Measurements from ENCODE around the gene GPR161. TPM values are rescaled to one million over a fixed set of nuclear protein-coding genes. Genes with fewer than 3 reads are reported as not detected.

GPR161 gene
- total RNA-seq, 1 experiment from 2014 or later: not detected

DNA sequence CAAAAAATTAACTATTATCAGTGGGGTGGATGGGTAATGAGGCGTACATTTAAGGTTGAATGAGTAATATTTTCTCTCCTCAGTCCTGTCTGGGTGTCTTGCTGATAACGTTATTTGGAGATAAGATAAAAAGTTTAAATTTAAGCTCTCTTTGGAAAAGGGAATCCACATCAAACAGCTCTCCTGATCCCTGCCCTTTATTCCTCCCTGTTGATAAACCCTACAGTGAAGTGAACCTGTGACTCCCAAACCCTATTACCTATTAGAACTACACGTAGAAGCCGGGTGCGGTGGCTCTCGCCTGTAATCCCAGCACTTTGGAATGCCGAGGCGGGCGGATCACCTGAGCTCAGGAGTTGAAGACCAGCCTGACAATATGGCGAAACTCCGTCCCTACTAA, 9.9 kb upstream of the GPR161 start:
- no peak for DNase-seq (ENCODE audit: low spot score)

DNA sequence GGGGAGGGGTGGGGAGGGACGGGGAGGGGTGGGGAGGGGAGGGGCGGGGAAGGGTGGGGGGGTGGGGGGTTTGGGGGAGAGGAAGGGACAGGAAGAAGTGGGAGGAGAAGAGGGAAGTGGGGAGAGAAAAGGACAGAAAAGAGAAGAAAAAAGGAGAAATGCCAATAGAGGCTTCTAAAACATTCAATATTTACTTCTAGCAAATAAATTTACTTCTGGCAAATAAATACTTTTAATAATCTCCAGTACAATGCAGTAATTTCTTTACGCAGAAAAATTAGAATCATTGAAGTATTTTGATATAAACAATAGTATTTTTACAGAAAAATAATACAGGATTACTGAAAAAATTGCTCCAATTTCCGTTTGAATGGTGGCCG, 9.4 kb upstream of the GPR161 start:
- no peak for DNase-seq (ENCODE audit: low spot score)

GRCh38 chr1:168145184-168146159, 8.7 kb upstream of the GPR161 start:
- DNase-seq (ENCODE audit: low spot score): peak; percentile 86

DNA sequence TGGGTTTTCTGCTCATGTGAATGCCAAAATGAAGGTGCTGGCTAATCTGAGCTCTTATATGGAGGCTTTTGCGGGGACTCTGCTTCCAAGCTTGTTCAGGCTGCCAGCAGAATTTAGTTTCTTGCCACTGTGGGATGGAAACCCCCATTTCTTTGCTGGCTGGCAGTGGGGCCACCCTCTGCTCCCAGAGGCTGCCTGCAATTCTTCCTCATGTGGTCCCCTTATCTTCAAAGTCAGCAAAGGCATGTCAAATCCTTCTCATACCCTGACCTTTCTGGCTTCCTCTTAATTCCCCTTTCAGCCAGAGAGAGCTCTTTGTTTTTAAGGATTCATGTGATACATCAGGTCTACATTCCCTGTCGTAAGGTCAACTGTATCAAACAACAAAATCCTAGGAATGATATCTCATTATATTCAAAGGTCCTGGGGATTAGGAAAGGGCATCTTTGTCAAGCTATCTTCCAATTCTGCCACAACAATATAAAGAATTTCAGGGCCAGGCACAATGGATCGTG, 5.2 kb upstream of the GPR161 start:
- no peak for DNase-seq (ENCODE audit: low spot score)

DNA sequence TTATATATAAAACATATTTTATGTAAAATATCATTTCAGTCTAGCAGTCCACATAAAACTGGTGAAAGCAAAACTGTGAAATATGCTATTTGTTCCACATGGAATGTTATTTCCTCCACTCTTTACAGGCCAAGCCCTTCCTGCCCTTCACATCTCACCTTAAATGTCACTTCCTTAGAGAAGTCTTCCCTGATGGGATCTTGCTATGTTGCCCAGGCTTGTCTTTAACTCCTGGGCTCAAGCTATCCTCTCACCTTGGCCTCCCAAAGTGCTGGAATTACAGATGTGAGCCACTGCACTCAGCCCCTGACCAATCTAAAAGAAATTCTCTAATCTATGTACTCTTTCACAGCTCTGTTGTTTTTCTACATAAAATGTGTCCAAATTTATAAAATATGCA, 2.3 kb upstream of the GPR161 start:
- no peak for DNase-seq (ENCODE audit: low spot score)

GRCh38 chr1:168138134-168138533, 1.4 kb upstream of the GPR161 start:
- no peak for DNase-seq (ENCODE audit: low spot score)

DNA sequence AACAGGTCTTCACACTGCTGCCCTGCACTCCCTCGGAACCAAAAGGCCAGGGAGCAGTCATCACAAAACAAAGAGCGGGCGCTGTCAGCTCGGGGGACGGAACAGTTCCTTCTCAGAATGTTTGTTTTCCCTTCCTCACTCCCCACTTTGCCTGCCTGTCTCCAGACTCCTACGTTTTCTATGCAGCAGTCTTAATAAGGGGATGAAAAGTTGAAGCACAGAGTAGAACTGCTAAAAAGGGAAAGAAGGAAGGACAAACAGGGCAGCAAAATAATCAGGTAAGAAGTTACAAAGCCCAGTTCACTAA, 738 bp upstream of the GPR161 start:
- DNase-seq (ENCODE audit: low spot score): no peak

DNA sequence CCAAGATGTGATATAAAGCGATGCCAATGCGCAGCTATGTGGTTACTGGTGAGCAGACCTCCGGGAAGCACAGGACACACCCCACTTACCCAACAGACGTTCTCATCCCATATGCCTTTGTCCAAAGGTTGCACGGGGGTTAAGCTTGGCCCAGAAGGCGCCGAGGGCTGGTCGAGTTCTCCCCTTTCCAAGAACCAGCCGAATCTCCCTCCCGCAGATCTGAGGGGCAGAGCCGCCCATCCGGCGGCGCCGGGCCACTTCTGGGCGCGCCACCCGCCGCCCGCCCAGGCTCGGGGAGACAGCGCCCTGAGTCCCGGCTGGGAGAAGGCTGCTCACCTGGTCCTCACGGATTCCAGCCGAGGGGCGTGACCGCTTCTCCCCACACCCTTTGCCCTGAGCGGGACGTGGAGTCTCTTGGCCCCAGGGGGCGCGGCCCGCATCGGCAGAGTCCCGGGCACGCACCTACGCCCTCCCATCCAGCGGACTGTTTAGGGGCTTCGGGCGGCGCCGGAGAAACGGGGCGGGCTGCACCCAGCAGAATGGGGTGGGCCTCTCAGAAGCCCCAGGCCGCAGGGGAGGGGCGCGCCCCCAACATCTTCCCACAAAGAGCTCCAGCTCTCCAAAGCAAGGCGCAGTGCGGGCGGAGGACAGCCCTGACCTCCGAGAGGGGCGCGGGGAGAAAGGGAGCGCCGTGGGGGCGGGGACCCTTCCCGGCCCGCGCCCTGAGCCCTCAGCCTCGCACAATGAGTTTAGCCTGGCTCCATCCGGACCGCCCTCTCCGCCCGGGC, 615 bp downstream of the GPR161 start:
- DNase-seq (ENCODE audit: low spot score): no peak

- no peak for DNase-seq (ENCODE audit: low spot score)
Measured at GRCh38 chr1:168135116-168135920, 1.4 kb downstream of the GPR161 start.

DNA sequence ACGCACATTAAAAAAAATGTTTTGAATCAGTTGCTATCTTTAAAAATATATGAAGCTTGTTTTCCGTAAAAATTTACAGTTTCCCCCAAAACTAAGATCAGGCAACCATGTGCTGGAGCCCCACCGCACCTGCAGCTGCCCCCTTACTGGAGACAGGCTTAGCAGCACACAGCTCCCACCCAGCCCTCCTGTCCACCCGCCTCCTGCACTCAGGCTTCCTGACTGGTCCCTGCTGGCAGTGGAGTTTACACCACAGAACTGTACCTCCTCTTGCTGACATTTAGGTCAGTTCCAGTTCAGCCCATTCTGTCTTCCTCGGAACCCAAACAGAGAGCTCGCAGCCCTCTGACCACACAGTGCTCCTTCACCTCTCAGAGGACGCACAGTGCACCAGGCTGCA, 2.1 kb downstream of the GPR161 start:
- DNase-seq (ENCODE audit: low spot score): no peak

DNA sequence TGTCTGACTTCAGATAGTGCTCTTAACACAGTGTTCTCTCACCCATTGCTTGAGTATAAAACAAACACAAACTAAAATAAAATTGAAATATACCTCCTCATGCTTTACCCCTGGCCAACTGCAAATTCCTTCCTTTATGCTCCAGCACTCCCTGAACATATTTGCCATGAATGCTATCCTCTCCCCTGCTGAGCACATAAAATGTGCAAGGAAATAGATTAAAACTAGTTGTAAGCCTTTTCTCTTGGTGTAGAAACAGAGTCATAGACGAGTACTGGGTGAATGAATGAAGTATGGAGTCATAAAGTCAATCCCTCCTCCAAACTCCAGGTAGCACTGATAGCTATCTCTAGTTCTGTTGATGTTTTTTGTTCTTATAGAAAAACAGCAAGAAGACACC, 2.6 kb downstream of the GPR161 start:
- no peak for DNase-seq (ENCODE audit: low spot score)

- DNase-seq (ENCODE audit: low spot score): no peak
Measured at GRCh38 chr1:168129933-168130332, 6.8 kb downstream of the GPR161 start.

DNA sequence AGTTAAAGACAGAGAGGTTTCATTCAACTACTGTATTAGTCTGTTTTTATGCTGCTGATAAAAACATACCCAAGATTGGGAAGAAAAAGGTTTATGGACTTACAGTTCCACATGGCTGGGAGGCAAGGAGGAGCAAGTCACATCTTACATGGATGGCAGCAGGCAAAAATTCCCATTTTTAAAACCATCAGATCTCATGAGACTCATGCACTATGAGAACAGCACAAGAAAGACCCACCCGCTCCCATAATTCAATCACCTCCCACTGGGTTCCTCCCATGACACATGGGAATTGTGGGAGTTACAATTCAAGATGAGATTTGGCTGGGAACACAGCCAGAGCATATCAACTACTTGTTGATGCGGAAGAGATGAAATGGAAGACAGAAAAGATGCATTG, 9.2 kb downstream of the GPR161 start:
- DNase-seq (ENCODE audit: low spot score): no peak

- no peak for DNase-seq (ENCODE audit: low spot score)
Measured at GRCh38 chr1:168125051-168125450, 11.7 kb downstream of the GPR161 start.

DNA sequence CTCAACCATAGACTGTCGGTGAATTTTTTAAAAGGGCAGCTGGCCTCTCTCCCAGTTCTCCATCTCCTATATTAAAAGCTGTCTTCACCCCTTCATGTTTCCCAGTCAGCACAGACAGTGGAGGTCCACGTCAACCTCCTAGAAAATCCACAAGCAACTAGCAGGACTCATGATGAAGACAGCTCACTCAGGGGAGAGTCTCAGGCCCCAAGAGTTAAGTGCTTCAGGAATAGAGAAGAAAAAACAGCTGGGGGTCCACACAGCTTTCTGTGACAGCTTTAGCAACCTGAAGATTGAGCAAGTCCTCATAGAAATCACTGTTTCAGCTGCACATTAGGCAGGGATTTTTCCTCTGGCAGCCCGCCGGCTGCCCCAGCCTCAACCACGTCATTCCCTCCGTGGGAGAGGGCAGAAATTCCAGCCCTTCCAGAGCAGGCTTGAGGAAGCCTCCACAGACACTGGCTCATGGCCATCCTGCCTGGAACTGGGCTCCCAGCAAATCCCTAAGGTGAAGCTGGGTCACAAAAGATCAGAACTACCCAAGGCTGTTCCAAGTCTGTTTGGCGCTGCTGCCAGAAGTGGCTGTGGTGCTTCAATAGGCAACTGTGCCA, 15.2 kb downstream of the GPR161 start:
- DNase-seq (ENCODE audit: low spot score): no peak

DNA sequence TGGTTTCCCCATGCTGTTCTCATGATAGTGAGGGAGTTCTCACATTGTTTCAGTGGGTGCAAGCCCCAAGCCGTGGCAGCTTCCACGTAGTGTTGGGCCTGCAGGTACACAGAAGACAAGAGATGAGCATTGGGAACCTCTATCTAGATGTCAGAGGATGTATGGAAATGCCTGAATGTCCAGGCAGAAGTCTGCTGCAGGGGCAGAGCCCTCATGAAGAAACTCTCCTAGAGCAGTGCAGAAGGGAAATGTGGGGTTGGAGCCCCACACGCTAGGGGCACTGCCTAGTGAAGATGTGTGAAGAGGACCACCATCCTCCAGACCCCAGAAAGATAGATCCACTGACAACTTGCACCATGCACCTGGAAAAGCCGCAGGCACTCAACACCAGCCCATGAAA, 17.0 kb downstream of the GPR161 start:
- no peak for DNase-seq (ENCODE audit: low spot score)

- no peak for DNase-seq (ENCODE audit: low spot score)
Measured at GRCh38 chr1:168116327-168116799, 20.4 kb downstream of the GPR161 start.

GRCh38 chr1:168114845-168115244, 21.9 kb downstream of the GPR161 start:
- no peak for DNase-seq (ENCODE audit: low spot score)

DNA sequence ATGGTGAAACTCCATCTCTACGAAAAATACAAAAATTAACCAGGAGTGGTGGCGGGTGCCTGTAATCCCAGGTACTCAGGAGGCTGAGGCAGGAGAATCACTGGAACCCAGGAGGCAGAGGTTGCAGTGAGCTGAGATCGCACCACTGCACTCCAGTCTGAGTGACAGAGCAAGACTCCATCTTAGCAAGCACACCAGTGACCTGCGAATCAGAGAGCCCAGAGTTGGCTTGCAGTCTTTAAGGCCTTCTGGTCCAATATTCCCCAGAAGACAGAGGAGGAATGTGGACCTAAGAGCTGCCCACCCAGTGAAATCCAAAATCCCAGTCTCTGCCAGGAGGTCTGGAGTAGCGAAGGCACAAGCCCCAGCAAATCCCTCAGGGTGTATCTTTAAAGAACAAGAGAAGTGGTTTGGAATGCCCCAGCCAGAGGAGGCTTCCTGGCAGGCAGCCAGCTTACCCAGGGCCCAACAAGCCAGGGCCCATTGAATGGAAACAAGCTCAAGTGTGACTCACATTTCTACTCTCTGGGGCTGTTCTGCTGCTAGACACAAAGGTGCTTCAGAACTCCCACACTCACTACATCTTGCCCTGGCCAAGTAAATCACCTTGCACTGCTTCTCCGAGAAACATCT, 23.9 kb downstream of the GPR161 start:
- DNase-seq (ENCODE audit: low spot score): peak; percentile 26

DNA sequence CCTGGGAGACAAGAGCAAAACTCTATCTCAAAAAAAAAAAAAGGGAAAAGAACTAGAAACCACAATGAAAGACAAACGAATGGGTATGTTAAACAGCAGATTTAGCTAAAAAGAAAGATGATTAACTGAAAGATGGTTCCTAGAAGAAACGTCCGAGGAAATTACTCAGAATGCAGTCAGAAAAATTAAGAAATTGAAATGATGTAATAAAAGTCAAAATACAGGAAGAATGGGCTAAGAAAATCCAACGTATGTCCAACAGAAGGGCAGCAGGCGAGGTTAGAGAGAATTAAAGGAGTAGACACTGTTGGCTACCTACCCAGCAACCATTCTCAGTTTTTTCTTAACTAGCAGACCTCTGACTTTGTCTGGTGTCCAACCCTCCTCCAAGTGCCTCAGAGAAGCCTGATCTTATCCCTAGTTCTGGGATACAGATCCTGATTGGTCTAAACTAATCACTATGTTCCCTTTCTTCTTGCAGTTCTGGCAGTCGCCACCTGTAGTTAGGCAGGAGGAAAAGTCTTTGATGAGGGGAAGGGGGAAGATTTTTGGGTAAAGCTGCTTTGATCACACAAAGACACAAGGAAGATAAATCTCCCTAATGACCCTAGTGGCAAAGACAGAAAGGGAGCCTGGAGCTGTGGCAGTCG, 25.7 kb downstream of the GPR161 start:
- DNase-seq (ENCODE audit: low spot score): no peak
